ENCODE data around the gene SLC16A7. TPM values are rescaled to one million over a fixed set of nuclear protein-coding genes. Genes with fewer than 3 reads are reported as not detected.

SLC16A7 gene
- total and polyA plus RNA-seq, 10 of the 15 experiments (the other 5 are each of a cell fraction or from before 2014, with no cell fraction given), result 1.5 to 12.9 (median 6.7) TPM

DNA sequence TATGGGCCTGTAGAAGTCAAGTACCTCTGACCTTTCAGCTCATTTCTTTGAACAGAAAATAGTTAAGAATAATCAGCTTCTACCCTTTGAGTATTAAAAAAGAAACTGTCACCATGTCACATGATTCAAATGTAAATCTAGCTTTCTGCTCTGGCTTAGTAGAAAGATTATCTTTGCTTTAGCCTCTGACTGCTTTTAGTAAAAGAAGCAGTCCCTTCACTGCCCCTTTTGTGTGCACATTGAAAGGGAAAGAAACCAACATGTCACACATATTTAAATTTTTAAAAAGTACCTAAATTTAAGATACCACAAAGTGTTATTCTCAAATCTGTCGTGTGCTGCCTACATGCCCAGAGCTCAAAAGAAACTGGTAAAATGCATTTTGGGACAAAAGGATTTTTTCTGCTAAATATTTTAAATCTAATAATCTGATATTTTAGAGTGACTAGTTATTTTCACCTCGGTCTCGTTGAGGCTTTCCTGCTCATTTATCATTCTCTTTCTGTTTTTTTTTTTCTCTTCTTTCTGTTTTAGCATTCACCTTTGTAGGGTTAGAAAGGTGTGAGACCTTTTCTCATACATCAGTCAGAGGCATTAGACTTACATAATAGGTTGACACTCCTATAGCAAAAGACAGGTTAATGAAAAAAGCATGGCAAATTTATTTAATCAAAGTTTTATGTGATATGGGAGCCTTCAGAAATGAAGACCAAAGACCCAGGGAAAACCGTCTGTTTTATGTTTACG, 41.3 kb downstream of the SLC16A7 start (continued):
- TF ChIP-seq, protein P1, sequence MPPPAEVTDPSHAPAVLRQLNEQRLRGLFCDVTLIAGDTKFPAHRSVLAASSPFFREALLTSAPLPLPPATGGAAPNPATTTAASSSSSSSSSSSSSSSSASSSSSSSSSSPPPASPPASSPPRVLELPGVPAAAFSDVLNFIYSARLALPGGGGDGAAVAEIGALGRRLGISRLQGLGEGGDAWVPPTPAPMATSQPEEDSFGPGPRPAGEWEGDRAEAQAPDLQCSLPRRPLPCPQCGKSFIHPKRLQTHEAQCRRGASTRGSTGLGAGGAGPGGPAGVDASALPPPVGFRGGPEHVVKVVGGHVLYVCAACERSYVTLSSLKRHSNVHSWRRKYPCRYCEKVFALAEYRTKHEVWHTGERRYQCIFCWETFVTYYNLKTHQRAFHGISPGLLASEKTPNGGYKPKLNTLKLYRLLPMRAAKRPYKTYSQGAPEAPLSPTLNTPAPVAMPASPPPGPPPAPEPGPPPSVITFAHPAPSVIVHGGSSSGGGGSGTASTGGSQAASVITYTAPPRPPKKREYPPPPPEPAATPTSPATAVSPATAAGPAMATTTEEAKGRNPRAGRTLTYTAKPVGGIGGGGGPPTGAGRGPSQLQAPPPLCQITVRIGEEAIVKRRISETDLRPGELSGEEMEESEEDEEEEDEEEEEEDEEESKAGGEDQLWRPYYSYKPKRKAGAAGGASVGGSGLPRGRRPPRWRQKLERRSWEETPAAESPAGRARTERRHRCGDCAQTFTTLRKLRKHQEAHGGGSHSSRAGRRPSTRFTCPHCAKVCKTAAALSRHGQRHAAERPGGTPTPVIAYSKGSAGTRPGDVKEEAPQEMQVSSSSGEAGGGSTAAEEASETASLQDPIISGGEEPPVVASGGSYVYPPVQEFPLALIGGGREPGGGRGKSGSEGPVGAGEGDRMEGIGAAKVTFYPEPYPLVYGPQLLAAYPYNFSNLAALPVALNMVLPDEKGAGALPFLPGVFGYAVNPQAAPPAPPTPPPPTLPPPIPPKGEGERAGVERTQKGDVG (CRISPR knock-in tag; IDR thresholded peaks at IDR 0.05), result no peak
- TF ChIP-seq, protein P2, sequence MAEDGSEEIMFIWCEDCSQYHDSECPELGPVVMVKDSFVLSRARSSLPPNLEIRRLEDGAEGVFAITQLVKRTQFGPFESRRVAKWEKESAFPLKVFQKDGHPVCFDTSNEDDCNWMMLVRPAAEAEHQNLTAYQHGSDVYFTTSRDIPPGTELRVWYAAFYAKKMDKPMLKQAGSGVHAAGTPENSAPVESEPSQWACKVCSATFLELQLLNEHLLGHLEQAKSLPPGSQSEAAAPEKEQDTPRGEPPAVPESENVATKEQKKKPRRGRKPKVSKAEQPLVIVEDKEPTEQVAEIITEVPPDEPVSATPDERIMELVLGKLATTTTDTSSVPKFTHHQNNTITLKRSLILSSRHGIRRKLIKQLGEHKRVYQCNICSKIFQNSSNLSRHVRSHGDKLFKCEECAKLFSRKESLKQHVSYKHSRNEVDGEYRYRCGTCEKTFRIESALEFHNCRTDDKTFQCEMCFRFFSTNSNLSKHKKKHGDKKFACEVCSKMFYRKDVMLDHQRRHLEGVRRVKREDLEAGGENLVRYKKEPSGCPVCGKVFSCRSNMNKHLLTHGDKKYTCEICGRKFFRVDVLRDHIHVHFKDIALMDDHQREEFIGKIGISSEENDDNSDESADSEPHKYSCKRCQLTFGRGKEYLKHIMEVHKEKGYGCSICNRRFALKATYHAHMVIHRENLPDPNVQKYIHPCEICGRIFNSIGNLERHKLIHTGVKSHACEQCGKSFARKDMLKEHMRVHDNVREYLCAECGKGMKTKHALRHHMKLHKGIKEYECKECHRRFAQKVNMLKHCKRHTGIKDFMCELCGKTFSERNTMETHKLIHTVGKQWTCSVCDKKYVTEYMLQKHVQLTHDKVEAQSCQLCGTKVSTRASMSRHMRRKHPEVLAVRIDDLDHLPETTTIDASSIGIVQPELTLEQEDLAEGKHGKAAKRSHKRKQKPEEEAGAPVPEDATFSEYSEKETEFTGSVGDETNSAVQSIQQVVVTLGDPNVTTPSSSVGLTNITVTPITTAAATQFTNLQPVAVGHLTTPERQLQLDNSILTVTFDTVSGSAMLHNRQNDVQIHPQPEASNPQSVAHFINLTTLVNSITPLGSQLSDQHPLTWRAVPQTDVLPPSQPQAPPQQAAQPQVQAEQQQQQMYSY (CRISPR knock-in tag; IDR thresholded peaks at IDR 0.05), result no peak
- TF ChIP-seq RUNX3 (IDR thresholded peaks at IDR 0.05; ENCODE audit: low read length), result peak; percentile 42
- TF ChIP-seq, protein P3, sequence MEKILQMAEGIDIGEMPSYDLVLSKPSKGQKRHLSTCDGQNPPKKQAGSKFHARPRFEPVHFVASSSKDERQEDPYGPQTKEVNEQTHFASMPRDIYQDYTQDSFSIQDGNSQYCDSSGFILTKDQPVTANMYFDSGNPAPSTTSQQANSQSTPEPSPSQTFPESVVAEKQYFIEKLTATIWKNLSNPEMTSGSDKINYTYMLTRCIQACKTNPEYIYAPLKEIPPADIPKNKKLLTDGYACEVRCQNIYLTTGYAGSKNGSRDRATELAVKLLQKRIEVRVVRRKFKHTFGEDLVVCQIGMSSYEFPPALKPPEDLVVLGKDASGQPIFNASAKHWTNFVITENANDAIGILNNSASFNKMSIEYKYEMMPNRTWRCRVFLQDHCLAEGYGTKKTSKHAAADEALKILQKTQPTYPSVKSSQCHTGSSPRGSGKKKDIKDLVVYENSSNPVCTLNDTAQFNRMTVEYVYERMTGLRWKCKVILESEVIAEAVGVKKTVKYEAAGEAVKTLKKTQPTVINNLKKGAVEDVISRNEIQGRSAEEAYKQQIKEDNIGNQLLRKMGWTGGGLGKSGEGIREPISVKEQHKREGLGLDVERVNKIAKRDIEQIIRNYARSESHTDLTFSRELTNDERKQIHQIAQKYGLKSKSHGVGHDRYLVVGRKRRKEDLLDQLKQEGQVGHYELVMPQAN (conservative IDR thresholded peaks at IDR 0.05), result no peak
- TF ChIP-seq, protein P4, sequence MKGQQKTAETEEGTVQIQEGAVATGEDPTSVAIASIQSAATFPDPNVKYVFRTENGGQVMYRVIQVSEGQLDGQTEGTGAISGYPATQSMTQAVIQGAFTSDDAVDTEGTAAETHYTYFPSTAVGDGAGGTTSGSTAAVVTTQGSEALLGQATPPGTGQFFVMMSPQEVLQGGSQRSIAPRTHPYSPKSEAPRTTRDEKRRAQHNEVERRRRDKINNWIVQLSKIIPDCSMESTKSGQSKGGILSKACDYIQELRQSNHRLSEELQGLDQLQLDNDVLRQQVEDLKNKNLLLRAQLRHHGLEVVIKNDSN (IDR thresholded peaks at IDR 0.05; ENCODE audit: borderline replicate concordance, extremely low read length, insufficient read depth, low read depth, low read length), result no peak
- no peak for TF ChIP-seq ZNF274 (IDR thresholded peaks at IDR 0.05; ENCODE audit: insufficient read depth, insufficient read length)
- TF ChIP-seq, protein P5, sequence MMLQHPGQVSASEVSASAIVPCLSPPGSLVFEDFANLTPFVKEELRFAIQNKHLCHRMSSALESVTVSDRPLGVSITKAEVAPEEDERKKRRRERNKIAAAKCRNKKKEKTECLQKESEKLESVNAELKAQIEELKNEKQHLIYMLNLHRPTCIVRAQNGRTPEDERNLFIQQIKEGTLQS (IDR thresholded peaks at IDR 0.05; ENCODE audit: borderline replicate concordance, extremely low read depth, low read depth, low read length), result no peak
- TF ChIP-seq EED (IDR thresholded peaks at IDR 0.05; ENCODE audit: low read depth), result no peak
- TF ChIP-seq, protein P6, sequence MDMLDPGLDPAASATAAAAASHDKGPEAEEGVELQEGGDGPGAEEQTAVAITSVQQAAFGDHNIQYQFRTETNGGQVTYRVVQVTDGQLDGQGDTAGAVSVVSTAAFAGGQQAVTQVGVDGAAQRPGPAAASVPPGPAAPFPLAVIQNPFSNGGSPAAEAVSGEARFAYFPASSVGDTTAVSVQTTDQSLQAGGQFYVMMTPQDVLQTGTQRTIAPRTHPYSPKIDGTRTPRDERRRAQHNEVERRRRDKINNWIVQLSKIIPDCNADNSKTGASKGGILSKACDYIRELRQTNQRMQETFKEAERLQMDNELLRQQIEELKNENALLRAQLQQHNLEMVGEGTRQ (IDR thresholded peaks at IDR 0.05; ENCODE audit: borderline replicate concordance, low read depth, low read length), result no peak; the same call in 1 of the 2 replicates
- TF ChIP-seq GATAD2B (conservative IDR thresholded peaks at IDR 0.05; ENCODE audit: low read depth), result no peak
- no peak for TF ChIP-seq WRNIP1 (IDR thresholded peaks at IDR 0.05; ENCODE audit: borderline replicate concordance, low read depth, low read length)
- TF ChIP-seq RB1 (IDR thresholded peaks at IDR 0.05; ENCODE audit: borderline replicate concordance), result no peak
- TF ChIP-seq NFYB (IDR thresholded peaks at IDR 0.05; ENCODE audit: insufficient read depth, low read depth, low read length), result no peak
- no peak for TF ChIP-seq NFXL1 (IDR thresholded peaks at IDR 0.05; ENCODE audit: borderline replicate concordance)
- TF ChIP-seq POLR2A (IDR thresholded peaks at IDR 0.05; ENCODE audit: low read depth, low read length), result no peak
- TF ChIP-seq, protein P7, sequence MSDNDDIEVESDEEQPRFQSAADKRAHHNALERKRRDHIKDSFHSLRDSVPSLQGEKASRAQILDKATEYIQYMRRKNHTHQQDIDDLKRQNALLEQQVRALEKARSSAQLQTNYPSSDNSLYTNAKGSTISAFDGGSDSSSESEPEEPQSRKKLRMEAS (IDR thresholded peaks at IDR 0.05; ENCODE audit: low read depth, low read length), result no peak
- no peak for TF ChIP-seq SREBF1 (IDR thresholded peaks at IDR 0.05; ENCODE audit: low read length)
- no peak for TF ChIP-seq POU2F2 (IDR thresholded peaks at IDR 0.05; ENCODE audit: borderline replicate concordance, low read depth, low read length)
